ENCODE results near the gene SUGCT.

Gene SUGCT

GRCh38 chr7:40733114-40733513, 598.3 kb downstream of the SUGCT start:
- no peak for DNase-seq (ENCODE audit: low spot score)

GRCh38 chr7:40733578-40733977, 598.8 kb downstream of the SUGCT start:
- DNase-seq (ENCODE audit: low spot score), result no peak

DNA sequence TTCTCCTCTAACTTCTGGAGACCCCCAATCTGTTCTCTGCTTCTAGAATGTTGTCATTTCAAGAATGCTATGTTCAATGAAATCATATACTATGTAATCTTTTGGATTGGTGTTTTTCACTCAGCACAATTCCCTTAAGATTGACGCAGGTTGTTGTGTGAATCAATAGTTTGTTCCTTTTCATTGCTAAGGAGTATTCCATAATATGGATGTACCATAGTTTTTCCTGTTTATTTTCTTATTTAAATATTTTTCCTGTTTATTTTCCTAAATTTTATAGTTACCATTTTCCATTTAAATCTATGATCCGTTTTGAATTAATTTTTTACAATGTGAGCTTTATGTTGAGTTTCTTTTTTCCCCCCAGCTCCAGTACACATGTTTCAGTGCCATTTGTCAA, 604.5 kb downstream of the SUGCT start:
- no peak for DNase-seq (ENCODE audit: low spot score)

GRCh38 chr7:40742270-40742669, 607.5 kb downstream of the SUGCT start:
- DNase-seq (ENCODE audit: low spot score), result no peak

DNA sequence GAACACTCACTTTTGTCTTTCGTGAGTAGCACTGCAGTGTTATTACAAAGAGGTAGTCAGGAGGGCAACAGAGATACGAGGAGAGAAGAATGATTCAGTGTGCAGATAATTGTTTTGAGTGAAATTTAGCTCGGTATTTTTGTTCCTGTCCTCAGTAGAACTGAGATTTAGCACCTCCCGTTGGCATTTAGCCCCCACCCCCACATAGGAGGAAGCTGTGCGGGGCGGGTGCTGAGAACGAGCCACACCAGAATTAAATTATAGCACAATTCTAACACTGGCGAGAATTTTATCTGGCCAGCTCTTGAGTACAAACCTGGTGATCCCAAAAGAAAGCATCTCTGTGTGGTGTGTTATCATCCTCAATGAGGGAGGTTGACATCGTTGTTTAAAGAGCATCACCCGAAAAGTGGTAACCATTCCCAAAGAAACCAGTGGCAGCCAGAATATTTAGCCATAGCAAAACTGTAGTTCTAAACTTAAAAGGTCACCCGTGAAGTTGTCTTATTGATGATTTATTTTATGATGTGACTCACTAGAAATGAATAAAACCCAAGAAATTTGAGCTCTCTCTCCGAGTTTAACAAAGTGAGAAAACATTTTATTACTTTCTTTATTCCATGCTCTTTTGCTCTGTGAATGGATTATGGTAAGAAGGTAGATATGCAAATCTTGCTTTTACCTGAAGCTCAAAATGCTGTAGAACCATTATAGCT, 612.2 kb downstream of the SUGCT start:
- DNase-seq (ENCODE audit: low spot score), result no peak

- DNase-seq (ENCODE audit: low spot score), result no peak
Observed at GRCh38 chr7:40747856-40748255, 613.1 kb downstream of the SUGCT start.

- DNase-seq (ENCODE audit: low spot score), result no peak
Observed at GRCh38 chr7:40749877-40750276, 615.1 kb downstream of the SUGCT start.

DNA sequence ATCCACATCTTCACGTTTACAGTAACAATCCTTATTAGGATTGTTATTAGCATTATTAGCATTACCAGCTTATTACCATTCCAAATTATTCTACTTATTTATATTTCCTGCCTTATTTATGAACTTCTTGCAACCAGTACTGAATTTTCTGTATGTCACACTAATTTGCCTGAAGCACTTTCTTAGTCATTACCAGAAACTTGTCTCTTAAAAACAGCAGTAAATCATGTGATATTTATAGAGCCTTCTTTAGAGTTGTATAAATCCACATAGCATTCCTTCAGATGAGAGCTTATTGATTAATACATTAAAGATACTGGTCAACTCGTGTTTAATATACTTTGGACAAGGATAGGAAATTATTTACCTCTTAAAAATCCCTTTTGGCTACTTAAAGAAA, 618.6 kb downstream of the SUGCT start:
- no peak for DNase-seq (ENCODE audit: low spot score)

- no peak for DNase-seq (ENCODE audit: low spot score)
Observed at GRCh38 chr7:40755438-40755837, 620.6 kb downstream of the SUGCT start.

GRCh38 chr7:40757109-40757508, 622.3 kb downstream of the SUGCT start:
- DNase-seq (ENCODE audit: low spot score), result no peak

GRCh38 chr7:40758590-40758989, 623.8 kb downstream of the SUGCT start:
- DNase-seq (ENCODE audit: low spot score), result peak; percentile 67

GRCh38 chr7:40760293-40760964, 625.6 kb downstream of the SUGCT start:
- DNase-seq (ENCODE audit: low spot score), result no peak

- DNase-seq (ENCODE audit: low spot score), result no peak
Observed at GRCh38 chr7:40760987-40761386, 626.2 kb downstream of the SUGCT start.

- DNase-seq (ENCODE audit: low spot score), result no peak
Observed at GRCh38 chr7:40761762-40762560, 627.2 kb downstream of the SUGCT start.

GRCh38 chr7:40763319-40764287, 628.8 kb downstream of the SUGCT start:
- peak; percentile 28 for DNase-seq (ENCODE audit: low spot score)

- no peak for DNase-seq (ENCODE audit: low spot score)
Observed at GRCh38 chr7:40765639-40766038, 630.8 kb downstream of the SUGCT start.

DNA sequence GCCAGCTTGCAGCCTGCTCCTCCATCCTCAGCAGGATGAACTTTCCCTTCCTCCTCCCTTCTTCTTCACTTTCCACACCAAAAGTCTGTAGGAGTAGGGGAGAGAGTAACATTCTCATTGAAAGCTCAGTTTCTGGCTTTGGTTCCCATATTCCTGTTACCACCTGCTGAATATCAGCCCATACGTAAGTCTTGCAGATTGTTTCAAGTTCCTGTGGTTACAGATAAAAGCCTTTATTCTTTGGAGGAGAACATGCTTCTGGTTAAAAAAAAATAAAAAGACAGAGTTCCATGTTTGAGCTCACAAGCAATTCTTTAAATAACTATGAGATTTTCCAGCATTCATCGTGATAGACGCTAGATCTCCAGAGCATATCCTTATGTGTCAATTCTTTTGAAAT, 637.3 kb downstream of the SUGCT start:
- no peak for DNase-seq (ENCODE audit: low spot score)

DNA sequence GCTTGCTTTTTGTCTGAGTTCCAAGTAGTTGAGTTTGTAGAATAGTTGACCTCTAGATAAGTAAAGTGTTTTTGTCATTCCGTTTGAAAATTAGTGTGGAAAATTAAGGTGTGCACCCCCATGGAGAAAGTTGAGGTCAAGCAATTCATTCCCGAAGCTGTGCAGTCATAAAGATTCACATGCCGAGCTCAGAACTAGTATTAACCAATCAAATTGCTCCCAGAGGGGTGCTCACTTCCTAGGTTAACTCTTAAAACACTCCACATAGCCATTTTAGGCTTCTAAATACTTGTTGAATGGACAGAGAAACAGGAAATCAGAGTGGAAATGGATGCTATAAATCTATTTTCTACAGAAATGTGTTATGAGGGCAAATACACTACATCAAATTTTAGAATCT, 638.9 kb downstream of the SUGCT start:
- no peak for DNase-seq (ENCODE audit: low spot score)

- DNase-seq (ENCODE audit: low spot score), result no peak
Observed at GRCh38 chr7:40775877-40776276, 641.1 kb downstream of the SUGCT start.

DNA sequence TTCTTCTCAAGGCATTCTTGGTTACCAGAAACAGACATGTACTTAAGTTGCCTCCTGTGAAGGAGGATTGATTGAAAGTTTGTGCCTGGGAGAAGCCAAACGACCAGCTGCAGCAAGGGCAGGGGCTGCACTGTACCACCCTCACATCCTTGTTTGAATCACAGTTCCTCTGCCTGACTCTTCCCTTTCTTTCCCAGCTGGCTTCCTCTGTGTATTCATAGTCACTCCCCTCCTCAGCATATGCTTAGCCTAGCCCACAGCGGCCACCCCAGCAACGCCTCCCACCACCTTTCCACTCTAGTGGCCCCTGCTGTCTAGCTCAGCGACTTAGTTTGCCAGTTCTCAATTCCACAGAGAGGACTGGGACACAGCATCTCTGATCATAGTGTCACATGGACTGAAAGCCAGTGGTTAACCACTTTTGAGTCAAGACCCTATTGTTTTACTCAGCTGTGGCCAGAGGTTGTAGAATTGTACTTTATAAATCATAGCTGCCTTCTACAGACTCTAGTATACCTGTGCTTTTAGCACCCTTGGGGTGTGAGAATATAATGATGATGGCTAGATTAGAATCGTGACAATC, 643.0 kb downstream of the SUGCT start:
- DNase-seq (ENCODE audit: low spot score), result no peak

GRCh38 chr7:40780460-40780859, 645.7 kb downstream of the SUGCT start:
- no peak for DNase-seq (ENCODE audit: low spot score)
